Activated CD4-positive, alpha-beta T cell treated with anti-CD3 and anti-CD28 coated beads for 4 hours (primary cell): Measurements from ENCODE around the gene RUSC2.

ENCODE experiments used
- DNase-seq, 2 donors: peaks; one replicate each; pipeline ENCODE4 v3.0.0-alpha.2; 2020

RUSC2 gene, protein sequence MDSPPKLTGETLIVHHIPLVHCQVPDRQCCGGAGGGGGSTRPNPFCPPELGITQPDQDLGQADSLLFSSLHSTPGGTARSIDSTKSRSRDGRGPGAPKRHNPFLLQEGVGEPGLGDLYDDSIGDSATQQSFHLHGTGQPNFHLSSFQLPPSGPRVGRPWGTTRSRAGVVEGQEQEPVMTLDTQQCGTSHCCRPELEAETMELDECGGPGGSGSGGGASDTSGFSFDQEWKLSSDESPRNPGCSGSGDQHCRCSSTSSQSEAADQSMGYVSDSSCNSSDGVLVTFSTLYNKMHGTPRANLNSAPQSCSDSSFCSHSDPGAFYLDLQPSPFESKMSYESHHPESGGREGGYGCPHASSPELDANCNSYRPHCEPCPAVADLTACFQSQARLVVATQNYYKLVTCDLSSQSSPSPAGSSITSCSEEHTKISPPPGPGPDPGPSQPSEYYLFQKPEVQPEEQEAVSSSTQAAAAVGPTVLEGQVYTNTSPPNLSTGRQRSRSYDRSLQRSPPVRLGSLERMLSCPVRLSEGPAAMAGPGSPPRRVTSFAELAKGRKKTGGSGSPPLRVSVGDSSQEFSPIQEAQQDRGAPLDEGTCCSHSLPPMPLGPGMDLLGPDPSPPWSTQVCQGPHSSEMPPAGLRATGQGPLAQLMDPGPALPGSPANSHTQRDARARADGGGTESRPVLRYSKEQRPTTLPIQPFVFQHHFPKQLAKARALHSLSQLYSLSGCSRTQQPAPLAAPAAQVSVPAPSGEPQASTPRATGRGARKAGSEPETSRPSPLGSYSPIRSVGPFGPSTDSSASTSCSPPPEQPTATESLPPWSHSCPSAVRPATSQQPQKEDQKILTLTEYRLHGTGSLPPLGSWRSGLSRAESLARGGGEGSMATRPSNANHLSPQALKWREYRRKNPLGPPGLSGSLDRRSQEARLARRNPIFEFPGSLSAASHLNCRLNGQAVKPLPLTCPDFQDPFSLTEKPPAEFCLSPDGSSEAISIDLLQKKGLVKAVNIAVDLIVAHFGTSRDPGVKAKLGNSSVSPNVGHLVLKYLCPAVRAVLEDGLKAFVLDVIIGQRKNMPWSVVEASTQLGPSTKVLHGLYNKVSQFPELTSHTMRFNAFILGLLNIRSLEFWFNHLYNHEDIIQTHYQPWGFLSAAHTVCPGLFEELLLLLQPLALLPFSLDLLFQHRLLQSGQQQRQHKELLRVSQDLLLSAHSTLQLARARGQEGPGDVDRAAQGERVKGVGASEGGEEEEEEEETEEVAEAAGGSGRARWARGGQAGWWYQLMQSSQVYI (N-terminal part only)

DNA sequence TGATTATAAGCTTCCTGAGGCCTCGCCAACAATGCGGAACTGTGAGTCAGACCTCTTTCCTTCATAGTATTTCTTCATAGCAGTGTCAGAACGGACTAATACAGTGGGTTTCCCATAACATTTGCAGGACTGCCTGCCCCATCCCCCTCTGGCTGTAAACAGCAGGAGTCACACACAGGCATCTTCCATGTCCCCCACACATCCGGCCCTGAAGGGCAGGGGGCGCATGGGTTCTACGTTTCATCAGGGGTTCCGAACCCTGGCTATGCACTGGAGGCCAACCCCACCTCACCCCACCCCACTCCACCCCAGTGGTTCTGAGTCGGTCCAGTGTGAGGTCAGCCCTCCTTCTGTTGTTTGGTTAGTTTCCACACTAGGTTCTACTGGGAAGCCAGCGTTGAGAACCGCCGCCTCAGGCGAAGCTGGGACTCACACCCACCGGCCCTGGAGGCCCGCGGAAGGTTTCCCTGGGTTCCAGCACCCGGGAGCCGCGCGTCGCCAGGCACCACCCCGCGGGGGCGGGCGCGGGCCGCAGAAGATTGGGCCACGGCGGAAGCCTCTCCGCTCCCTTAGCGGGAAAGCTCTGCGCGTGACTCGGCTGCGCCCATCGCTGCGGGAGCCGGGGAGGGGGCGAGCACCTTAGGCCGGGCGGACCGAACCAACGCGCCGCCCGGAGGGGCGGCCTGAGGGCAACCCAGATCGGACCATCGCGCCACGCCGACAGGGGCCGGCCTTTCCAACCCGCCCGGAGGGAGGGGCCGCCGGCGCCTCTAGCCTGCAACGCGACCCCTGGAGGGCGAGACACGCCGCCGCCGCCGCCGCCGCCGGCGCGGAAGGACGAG lies at the start of gene RUSC2:
Gene RUSC2, plus strand, starts transcription at position 799 of the 842 bp plus-strand sequence. CDS start 56,411 bp downstream, outside the sequence.
- DNase-seq: peak; percentile 28

DNA sequence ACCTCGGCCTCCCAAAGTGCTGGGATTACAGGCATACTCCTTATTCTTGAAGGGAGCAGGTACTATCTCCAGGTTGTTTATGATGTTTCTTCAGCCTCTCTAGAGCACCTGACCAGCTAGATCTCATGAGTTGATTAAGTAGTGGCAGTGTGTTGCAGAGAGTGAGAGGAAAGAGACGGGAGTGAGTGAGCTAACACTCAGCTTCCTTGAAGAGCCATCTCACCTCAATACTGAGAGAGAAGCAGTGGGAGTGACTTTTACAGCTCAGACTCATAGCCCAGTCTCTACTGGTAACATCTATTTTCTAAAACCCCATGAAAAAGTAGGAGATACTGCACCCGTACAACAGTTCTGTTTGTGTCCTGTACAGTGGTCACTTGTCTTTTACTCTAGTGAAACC lies 43.9 kb upstream of the RUSC2 start:
- DNase-seq: no peak

DNA sequence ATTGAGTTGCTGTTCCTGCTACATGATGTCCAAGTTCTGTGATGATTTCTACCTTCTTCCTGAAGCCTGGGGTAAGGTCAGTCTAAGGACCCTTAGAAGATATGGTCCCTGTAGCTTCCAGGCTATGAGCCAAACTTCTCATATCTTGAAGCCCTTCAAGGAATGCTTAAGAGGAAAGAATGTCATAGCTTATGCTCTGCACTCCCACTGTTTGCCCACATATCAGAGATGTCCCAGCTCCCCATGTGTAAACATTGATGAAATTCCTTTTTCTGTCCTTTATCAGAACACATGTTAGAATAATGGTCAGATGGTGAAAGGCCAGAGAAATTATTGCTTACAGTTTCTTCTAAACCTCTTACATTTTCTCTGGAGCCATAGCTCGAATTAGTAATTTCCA lies 41.4 kb upstream of the RUSC2 start:
- DNase-seq: no peak

DNA sequence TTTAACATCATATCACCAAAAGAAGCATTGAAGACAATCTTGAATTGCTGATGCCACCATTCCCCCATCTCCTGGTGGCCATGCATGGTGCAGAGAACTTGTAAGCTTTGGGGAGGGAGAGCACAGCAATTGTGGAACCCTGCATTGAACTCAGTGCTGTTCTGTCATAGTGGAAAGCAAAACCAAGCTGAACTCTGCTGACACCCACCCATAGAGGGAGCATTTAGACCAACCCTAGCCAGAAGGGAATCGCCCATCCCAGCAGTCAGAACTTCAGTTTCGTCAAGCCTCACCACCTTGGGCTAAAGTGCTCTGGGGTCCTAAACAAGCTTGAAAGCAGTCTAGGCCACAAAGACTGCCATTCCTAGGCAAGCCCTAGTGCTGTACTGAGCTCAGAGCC lies 37.4 kb upstream of the RUSC2 start:
- no peak for DNase-seq

DNA sequence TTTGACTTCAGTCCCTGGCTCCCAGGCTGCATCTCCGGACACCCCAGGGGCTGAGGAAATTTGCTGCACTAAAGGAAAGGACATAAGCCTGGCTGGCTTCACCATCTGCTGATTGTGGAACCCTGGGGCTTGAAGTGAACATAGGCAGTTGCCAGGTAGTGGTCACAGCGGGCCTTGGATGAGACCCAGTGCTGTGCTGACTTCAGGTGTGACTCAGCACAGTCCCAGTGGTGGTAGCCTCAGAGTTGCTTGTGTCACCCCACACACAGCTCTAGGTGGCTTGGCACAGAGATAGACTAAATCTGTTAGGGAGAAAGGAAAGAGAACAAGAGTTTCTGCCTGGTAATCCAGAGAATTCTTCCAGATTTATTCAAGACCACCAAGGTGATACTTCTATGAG lies 36.1 kb upstream of the RUSC2 start:
- no peak for DNase-seq

DNA sequence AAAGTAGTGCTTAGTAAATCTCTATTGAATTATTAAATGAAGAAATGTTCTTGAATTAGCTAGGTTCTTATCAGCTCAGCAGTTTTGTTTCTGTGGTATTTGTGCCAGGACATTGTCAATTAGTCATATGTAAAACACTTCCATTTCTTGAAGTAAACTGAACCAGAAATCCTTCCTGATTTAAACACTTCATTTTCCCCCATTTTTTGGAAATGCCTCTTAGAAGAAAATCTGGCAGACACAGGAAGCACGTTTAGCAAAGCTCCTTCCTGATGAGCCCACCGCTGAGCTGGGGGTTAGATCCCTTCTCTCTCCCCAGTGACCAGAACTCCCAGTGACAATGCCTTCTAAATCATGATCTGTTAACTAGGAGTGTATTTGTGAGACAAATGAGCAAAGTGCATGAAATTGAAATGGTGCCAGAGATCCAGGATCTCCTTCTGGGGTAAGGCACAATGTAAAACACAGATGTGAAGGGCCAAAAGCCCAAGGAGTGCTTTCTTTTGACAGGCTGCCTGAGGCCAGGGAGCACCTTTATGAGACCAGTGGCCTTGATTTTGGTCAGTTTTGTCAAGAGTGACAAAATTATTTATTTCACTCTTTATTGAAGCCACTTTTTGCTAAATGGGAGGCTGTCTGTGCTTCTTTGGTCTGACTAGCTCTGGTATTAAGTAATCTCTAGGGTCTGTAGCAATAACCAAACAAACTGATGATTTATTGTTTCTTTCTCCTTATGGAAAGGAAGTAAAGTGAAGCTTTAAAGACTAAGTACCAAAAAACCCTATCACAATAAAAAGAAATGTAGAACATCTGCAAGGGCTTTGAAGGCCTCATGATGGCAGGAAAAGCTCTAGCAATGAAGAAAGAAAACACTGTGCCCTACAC lies 25.5 kb upstream of the RUSC2 start:
- no peak for DNase-seq

DNA sequence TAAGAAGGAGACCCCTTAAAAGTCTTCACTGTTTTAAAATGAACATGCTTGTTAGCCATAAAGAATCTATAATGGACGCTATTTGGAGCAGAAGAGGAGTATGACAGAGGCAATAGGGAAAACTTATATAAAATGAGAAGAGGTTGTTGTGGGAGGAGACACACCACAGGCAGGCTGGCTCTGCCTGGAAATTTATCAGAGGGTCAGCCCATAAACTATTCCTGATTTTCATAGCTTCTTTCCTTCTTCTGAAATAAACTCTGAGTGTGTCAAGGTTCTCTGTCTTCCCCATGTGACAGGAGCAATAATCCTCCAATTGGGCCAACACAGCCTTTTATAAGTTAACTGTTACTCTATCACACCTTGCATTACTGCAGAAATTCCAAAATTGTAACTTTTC lies 19.6 kb upstream of the RUSC2 start:
- no peak for DNase-seq

DNA sequence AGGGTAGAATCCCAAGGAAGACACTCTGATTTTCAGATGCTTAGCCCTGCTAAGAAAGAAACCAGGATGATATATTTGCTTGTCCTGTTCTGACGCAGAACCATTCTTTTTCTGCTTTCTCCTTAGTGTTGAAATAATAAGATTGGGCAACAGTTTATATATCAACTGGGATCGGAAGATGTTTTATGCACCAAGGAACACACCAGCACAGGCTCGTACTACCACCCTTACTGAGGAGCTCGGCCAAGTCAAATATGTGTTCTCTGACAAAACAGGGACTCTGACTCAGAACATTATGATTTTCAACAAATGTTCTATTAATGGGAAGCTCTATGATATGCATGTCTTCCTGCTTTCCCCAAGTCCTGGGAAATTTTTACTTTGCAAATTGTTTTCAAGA lies 19.0 kb upstream of the RUSC2 start:
- DNase-seq: no peak

DNA sequence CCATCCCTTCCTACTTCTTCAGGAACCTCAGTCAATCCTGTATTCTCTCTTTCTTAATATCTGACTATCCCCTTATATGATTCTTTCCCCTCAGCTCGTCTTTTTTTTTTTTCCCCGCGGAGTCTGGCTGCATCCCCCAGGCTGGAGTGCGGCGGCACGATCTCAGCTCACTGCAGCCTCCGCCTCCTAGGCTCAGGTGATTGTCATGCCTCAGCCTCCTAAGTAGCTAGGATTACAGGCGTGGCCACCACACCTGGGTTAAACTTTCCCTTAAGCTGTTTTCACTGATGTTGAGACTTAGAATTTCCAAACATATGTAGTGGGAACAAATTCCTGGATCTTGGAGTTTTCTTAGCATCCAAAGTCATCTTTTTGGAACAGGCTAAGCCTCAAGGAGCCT lies 13.3 kb upstream of the RUSC2 start:
- DNase-seq: no peak

DNA sequence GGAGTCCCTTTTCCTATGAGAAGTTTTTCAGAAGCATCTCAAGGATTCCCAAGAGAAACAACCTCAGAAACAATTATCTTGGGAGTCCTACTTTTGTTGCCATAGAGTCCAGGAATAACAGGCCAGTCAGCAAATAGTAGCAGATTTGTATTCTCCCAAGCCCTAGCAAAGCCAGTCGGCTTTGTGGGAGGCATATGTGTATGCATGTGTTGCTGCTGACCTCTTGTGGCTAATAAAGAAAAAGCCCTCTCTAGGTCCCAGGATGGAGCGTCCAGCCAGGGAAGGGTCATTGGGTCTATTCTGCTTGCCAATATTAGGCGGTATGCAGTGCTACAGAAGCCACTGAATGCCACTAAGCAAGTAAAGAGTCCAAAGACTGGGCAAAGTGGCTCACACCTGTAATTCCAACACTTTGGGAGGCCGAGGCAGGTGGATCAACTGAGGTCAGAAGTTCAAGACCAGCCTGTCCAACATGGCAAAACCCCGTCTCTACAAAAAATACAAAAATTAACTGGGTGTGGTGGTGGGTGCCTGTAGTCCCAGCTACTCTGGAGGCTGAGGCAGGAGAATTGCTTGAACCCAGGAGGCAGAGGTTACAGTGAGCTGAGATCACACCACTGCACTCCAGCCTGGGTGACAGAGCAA lies 12.6 kb upstream of the RUSC2 start:
- peak in 1 of 2 donors; percentile 4 for DNase-seq

DNA sequence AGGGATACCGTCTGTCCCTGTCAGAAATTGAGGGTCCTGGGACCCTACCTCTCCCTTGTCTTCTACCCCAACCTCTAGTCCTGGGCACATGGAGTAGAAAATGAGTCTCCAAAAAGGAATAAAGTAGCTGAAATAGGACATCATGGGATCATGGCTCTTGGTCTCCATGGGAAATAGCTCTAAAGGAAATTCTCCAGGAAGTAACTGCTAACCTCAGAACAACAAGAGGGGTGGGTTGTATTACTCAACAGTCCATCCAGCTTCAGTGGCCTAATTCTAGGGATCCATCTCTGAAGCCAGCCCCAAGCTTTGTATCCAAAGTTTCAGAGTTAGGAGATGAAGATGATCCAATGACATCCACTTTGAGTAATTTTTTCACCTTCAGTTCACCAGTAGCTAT lies 11.0 kb upstream of the RUSC2 start:
- no peak for DNase-seq

DNA sequence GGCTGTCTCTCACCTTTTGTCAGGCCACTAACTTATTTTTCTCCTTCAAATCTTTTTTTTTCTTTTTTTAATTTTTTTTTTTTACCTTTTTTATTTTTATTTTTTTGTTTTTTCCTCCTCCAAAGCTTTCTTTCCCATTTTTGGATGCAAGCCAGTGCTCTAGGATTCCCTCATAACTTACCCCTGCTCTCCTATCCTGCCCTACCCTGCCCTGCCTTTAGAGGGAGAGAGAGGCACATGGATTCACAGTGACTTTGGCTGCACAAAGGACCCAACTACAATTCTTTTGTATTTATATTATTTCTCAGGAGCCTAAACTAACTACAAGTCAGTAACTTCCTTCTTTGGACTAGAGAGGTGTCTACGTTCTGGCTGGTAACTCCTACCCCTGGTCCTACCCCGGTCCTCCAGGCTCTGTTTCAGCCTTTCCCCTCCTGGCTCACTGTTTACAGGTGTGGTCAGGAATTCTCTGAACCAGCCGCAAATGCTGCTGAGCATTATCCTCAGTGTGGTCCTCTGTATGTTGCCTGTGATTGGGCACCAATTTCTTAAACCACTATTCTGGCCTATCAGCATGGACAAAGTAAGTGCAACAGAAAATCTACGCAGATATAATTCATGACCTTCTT lies 8.4 kb upstream of the RUSC2 start:
- no peak for DNase-seq

DNA sequence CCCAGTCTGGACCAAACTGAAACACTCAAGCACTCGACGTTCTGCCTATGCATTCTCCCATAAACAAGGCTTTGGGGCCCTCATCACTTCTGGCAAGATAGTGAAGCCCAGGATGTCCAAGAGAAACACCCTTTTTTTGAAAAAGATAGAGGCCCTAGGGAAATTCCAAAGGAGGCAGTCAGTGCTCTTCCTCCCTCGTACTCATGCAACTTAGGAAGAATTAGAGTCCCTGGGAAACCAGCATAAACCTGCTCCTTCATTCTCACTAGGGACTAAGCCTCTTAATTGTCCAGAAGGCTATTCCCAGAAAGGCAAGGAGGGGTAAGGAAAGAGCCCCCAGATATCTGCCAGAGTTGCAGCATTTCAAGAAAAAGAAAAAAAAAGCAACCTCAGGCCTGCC lies 7.8 kb upstream of the RUSC2 start:
- no peak for DNase-seq

DNA sequence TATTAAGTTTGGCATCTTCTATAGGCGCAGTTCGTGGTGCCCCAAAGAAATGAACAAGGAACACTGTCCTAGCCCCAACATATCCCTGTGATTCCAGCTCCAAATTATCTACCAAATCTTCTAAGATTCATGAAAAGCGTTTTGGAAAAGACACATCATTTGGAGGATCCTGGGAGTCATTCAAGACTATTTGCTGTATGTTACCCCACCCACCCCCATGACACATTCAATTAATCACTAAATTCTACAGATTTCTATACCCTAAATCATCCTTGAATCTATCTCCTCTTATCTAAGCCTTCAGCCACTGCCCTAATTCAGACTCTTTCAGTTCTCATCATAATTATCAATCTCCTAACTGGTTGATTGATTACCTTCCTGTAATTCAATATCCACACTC lies 5.5 kb upstream of the RUSC2 start:
- no peak for DNase-seq

DNA sequence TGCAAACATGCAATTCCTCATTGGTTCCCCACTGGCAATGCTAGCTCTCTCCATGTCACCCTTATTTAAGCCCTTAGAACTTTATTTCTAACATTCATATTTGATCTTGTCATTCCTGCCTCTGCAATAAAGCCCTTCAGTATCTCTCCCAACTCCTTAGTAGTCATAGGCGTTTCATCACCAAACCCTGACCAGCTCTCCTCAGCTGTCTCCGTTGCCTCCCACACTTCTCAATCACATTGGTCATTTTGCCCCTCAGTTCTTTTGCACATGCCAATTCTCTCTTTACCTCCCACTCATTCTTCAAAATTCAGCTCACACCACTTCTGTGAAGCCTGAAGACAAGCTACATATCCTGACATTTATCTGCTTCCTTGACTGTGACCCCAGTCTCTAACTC lies 2.8 kb upstream of the RUSC2 start:
- no peak for DNase-seq

DNA sequence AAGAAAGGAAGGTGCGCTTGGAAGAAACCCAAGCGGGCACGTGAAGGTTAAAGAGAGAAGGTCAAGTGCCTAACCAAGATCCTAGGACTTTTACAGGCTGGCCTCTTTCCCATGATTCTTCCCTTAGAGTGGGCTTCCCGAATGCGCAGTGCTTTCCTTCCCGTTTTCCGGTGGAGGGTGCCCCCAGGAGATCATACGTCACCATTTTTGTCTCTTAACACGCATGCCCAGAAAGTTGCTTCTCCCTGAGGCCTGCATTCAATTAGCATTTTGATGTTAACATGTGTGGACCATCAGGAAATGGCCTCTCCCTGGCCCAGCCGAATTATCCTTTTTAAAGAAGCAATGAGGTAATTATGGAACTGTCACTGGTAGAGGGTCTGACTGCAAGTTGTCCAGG lies 1.9 kb upstream of the RUSC2 start:
- DNase-seq: no peak

DNA sequence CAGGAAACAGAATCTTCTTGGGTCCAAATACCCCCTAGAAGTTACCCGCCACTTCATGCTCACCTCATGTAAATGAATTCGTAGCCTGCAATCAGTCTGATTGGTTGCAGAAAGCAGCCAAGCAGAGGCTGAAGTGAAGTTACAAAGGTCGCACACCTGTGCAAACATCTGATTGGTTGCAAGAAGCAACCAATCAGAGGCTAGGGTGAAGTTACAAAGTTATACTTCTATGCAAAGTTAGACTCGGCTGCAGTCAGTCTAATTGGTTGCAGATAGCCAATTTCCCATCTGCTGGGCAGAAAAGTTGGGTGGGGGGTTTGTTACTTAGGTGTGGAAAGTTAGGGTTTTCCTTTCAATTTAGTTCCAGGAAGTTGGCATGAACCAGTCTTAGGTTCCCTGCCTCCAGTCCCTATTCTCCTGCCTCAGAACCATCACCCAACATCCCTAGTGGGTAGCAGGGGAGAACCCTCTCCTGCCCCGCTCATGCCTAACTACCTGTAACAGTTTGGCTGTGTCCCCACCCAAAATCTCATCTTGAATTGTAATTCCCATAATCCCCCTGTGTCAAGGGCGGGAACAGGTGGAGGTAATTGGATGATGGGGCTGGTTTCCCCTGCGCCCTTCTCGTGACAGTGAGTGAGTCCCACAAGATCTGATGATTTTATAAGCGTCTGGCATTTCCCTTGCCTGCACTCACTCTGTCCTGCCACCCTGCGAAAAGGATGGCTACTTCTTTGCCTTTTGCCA lies 1.2 kb upstream of the RUSC2 start:
- DNase-seq: no peak

DNA sequence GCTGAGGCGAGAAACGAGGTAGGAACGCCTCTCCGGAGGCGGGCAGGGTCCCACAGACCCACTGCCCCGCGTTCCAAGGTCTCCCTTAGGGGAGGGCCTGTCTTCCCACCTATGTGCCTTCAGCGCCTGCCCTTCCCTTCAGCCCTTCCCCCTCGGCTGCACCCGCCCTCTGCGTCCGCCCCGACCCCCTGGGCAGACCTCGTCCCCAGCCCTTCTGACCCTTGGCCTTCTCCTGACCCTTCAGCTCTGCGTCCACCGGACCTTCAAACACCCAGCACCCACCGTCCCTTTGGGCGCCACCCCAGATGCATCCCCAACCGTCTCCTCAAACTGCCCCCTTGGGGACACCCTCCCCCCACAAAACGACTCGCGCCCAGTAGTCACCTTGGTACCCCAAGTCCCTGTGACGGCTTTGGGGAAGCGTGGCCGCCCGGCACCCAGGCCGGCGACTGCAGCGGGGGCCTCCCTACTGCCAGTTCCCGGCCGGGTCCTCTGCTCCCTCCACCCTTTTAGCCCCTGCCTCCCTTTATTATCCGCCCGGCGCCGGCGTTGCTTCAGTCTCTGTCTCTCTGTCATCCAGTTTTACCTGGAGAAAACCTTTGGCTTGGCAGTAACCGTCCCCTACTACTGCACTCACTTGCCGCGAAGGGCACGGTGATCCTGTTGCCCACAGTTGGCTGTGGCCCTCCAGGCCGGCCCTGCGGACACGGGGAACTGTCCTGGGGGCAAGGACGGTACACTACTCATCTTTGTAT lies 421 bp downstream of the RUSC2 start:
- peak in 1 of 2 donors; percentile 7 for DNase-seq
